Measurements from ENCODE around the gene SMPD1. TPM values are rescaled to one million over a fixed set of nuclear protein-coding genes. Genes with fewer than 3 reads are reported as not detected.

SMPD1 gene
- total RNA-seq, 1 donor: 21.1 TPM

- no peaks in the 10 kb centered on the region for H3K9me3 ChIP-seq (ENCODE audit: low read depth, low read length)
- H3K27me3 ChIP-seq (ENCODE audit: insufficient read depth, low read length): no peaks in the 10 kb centered on the region
- peaks cover 48% of the 10 kb centered on the region for H3K4me1 ChIP-seq (ENCODE audit: insufficient read depth, low read length)
- H3K4me3 ChIP-seq (ENCODE audit: low read length): no peak overlapping the region
These were observed 10.4 kb downstream of the SMPD1 start for GRCh38 chr11:6400431-6401345.

- Histone ChIP-seq H3K4me1 (ENCODE audit: insufficient read depth, low read length) (peaks cover 48% of the 10 kb centered on the region), H3K4me3 (ENCODE audit: low read length) (no peak overlapping the region), H3K27me3 (ENCODE audit: insufficient read depth, low read length) (no peaks in the 10 kb centered on the region), H3K9me3 (ENCODE audit: low read depth, low read length) (no peaks in the 10 kb centered on the region)
These were observed 11.2 kb downstream of the SMPD1 start for GRCh38 chr11:6401464-6401863.

- peaks cover 48% of the 10 kb centered on the region for H3K4me1 ChIP-seq (ENCODE audit: insufficient read depth, low read length)
- no peak overlapping the region for H3K4me3 ChIP-seq (ENCODE audit: low read length)
- no peaks in the 10 kb centered on the region for H3K27me3 ChIP-seq (ENCODE audit: insufficient read depth, low read length)
- no peaks in the 10 kb centered on the region for H3K9me3 ChIP-seq (ENCODE audit: low read depth, low read length)
These were observed 11.8 kb downstream of the SMPD1 start for GRCh38 chr11:6402061-6402470.

DNA sequence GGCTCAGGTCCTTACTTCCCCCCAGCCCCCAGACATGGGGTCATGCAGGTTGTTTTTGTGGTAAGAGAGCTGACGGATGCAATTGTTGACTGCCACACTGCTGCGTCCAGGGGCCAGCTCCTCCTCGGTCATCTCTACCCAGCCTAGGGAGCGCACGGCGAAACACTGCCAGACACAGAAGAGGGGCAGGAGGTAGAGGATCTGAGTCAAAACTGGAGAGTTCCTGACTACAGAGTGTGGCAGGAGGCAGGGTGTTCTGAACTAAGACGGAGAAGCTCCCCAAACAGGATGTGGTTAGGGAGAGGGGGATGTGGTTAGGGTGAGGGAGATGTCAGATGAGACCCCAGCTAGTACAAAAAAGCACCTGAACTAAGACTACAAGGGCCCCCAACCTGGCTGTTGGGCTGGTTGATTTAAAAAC, 12.3 kb downstream of the SMPD1 start:
- Histone ChIP-seq H3K9me3 (ENCODE audit: low read depth, low read length) (no peaks in the 10 kb centered on the region), H3K4me3 (ENCODE audit: low read length) (no peak overlapping the region), H3K27me3 (ENCODE audit: insufficient read depth, low read length) (no peaks in the 10 kb centered on the region), H3K4me1 (ENCODE audit: insufficient read depth, low read length) (peaks cover 48% of the 10 kb centered on the region)

- Histone ChIP-seq H3K4me1 (ENCODE audit: insufficient read depth, low read length) (peaks cover 48% of the 10 kb centered on the region), H3K4me3 (ENCODE audit: low read length) (no peak overlapping the region), H3K27me3 (ENCODE audit: insufficient read depth, low read length) (no peaks in the 10 kb centered on the region), H3K9me3 (ENCODE audit: low read depth, low read length) (no peaks in the 10 kb centered on the region)
These were observed 13.3 kb downstream of the SMPD1 start for GRCh38 chr11:6403539-6403938.

GRCh38 chr11:6404342-6405051, 14.2 kb downstream of the SMPD1 start:
- no peak overlapping the region for H3K4me3 ChIP-seq (ENCODE audit: low read length)
- no peaks in the 10 kb centered on the region for H3K27me3 ChIP-seq (ENCODE audit: insufficient read depth, low read length)
- peaks cover 48% of the 10 kb centered on the region for H3K4me1 ChIP-seq (ENCODE audit: insufficient read depth, low read length)

GRCh38 chr11:6405052-6405667, 14.9 kb downstream of the SMPD1 start:
- Histone ChIP-seq H3K4me3 (ENCODE audit: low read length) (no peak overlapping the region), H3K27me3 (ENCODE audit: insufficient read depth, low read length) (no peaks in the 10 kb centered on the region), H3K4me1 (ENCODE audit: insufficient read depth, low read length) (peaks cover 48% of the 10 kb centered on the region), H3K9me3 (ENCODE audit: low read depth, low read length) (no peaks in the 10 kb centered on the region)

More at GRCh38 chr11:6404342-6405051, 14.2 kb downstream of the SMPD1 start:
- no peaks in the 10 kb centered on the region for H3K9me3 ChIP-seq (ENCODE audit: low read depth, low read length)

- H3K27me3 ChIP-seq (ENCODE audit: insufficient read depth, low read length): no peaks in the 10 kb centered on the region
- no peaks in the 10 kb centered on the region for H3K9me3 ChIP-seq (ENCODE audit: low read depth, low read length)
- H3K4me3 ChIP-seq (ENCODE audit: low read length): no peak overlapping the region
- H3K4me1 ChIP-seq (ENCODE audit: insufficient read depth, low read length): peaks cover 48% of the 10 kb centered on the region
These were observed 15.6 kb downstream of the SMPD1 start for GRCh38 chr11:6405846-6406245.

- Histone ChIP-seq H3K4me1 (ENCODE audit: insufficient read depth, low read length) (peaks cover 42% of the 10 kb centered on the region), H3K27me3 (ENCODE audit: insufficient read depth, low read length) (no peaks in the 10 kb centered on the region), H3K4me3 (ENCODE audit: low read length) (no peak overlapping the region), H3K9me3 (ENCODE audit: low read depth, low read length) (no peaks in the 10 kb centered on the region)
These were observed 16.1 kb downstream of the SMPD1 start for GRCh38 chr11:6406370-6406769.

- no peak overlapping the region for H3K4me3 ChIP-seq (ENCODE audit: low read length)
- no peaks in the 10 kb centered on the region for H3K9me3 ChIP-seq (ENCODE audit: low read depth, low read length)
- H3K27me3 ChIP-seq (ENCODE audit: insufficient read depth, low read length): no peaks in the 10 kb centered on the region
- H3K4me1 ChIP-seq (ENCODE audit: insufficient read depth, low read length): peaks cover 20% of the 10 kb centered on the region
These were observed 20.6 kb downstream of the SMPD1 start for GRCh38 chr11:6410695-6411430.

GRCh38 chr11:6411594-6412031, 21.3 kb downstream of the SMPD1 start:
- peaks cover 22% of the 10 kb centered on the region for H3K4me1 ChIP-seq (ENCODE audit: insufficient read depth, low read length)
- no peak overlapping the region for H3K4me3 ChIP-seq (ENCODE audit: low read length)
- no peaks in the 10 kb centered on the region for H3K9me3 ChIP-seq (ENCODE audit: low read depth, low read length)
- no peaks in the 10 kb centered on the region for H3K27me3 ChIP-seq (ENCODE audit: insufficient read depth, low read length)

GRCh38 chr11:6413791-6414201, 23.5 kb downstream of the SMPD1 start:
- Histone ChIP-seq H3K4me1 (ENCODE audit: insufficient read depth, low read length) (peaks cover 27% of the 10 kb centered on the region), H3K27me3 (ENCODE audit: insufficient read depth, low read length) (peaks cover 4% of the 10 kb centered on the region), H3K4me3 (ENCODE audit: low read length) (no peak overlapping the region), H3K9me3 (ENCODE audit: low read depth, low read length) (no peaks in the 10 kb centered on the region)

GRCh38 chr11:6414874-6415328, 24.6 kb downstream of the SMPD1 start:
- Histone ChIP-seq H3K9me3 (ENCODE audit: low read depth, low read length) (no peaks in the 10 kb centered on the region), H3K27me3 (ENCODE audit: insufficient read depth, low read length) (peaks cover 10% of the 10 kb centered on the region), H3K4me1 (ENCODE audit: insufficient read depth, low read length) (peaks cover 33% of the 10 kb centered on the region), H3K4me3 (ENCODE audit: low read length) (no peak overlapping the region)

DNA sequence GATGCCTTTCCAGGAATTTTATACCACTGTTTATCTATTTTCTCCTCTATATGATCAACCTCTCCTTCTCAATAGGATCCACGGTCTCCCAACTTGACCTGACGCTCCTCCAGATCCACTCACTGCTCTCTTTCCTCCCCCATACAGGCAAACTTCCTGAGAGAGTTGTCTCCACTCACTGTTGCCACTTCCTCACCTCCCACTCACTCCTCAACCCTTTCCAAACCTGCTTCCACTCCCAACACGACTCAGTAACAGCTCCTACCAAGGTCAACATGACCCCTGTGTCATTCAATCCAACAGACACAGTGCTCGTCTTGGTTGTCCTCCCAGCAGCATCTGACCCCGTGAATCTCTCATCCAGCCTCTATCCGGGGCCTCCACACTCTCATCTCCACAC, 25.5 kb downstream of the SMPD1 start:
- H3K9me3 ChIP-seq (ENCODE audit: low read depth, low read length): no peaks in the 10 kb centered on the region
- H3K4me1 ChIP-seq (ENCODE audit: insufficient read depth, low read length): peaks cover 35% of the 10 kb centered on the region
- H3K4me3 ChIP-seq (ENCODE audit: low read length): no peak overlapping the region
- H3K27me3 ChIP-seq (ENCODE audit: insufficient read depth, low read length): peaks cover 19% of the 10 kb centered on the region
